Glutamatergic neuron (in vitro differentiated cells): ENCODE results near the gene HGS. TPM values are rescaled to one million over a fixed set of nuclear protein-coding genes. Genes with fewer than 3 reads are reported as not detected.

Experiments
- DNase-seq: peaks from one replicate; pipeline ENCODE4 v3.0.0; 2022
- H3K27ac Mint-ChIP-seq: one replicate; pipeline ENCODE4 v1.8.0; 2020; ENCODE audit warnings: mild to moderate bottlenecking, mixed read lengths, inconsistent platforms; ENCODE audit not compliant: unreplicated experiment
- H3K27me3 Mint-ChIP-seq: one replicate; pipeline ENCODE4 v1.8.0; 2020; ENCODE audit warnings: mild to moderate bottlenecking, moderate library complexity, mixed read lengths, inconsistent platforms; ENCODE audit not compliant: unreplicated experiment
- H3K36me3 Mint-ChIP-seq: one replicate; pipeline ENCODE4 v1.8.0; 2020; ENCODE audit warnings: mild to moderate bottlenecking, mixed read lengths, inconsistent platforms; ENCODE audit not compliant: unreplicated experiment
- H3K4me1 Mint-ChIP-seq: one replicate; pipeline ENCODE4 v1.8.0; 2020; ENCODE audit warnings: mild to moderate bottlenecking, low read depth, mixed read lengths, inconsistent platforms; ENCODE audit not compliant: unreplicated experiment
- H3K4me3 Mint-ChIP-seq: one replicate; pipeline ENCODE4 v1.8.0; 2020; ENCODE audit warnings: mild to moderate bottlenecking, mixed read lengths, inconsistent platforms; ENCODE audit not compliant: unreplicated experiment
- H3K9me3 Mint-ChIP-seq: one replicate; pipeline ENCODE4 v1.8.0; 2020; ENCODE audit warnings: mild to moderate bottlenecking, moderate library complexity, mixed read lengths, inconsistent platforms; ENCODE audit not compliant: unreplicated experiment
- CTCF ChIP-seq: fragments of 200-600 bp; sonication (generic); IDR thresholded peaks from one replicate; pipeline ENCODE4 v1.5.0; 2021; ENCODE audit not compliant: partially characterized antibody, unreplicated experiment
- microRNA-seq: library from miRNA; unstranded; fragments of <30 nt; microRNA quantifications from one replicate; pipeline ENCODE4, GENCODE V29; 2020; ENCODE audit not compliant: unreplicated experiment
- total RNA-seq: library from RNA; stranded (reverse); fragmentation: NEBNext Ultra II Directional; extraction: Animal tissue kit (Norgen Biotek cat#: 25700); gene quantifications from one replicate; pipeline ENCODE4 v1.2.1, GENCODE V29; 2021; ENCODE audit not compliant: unreplicated experiment

Gene HGS
- total RNA-seq, 1 donor from 2014 or later: 167 TPM

- H3K27me3 Mint-ChIP-seq: peaks cover 8% of the 10 kb centered on the region
- no peak overlapping the region for H3K27ac Mint-ChIP-seq
- peaks cover 2% of the 10 kb centered on the region for H3K9me3 Mint-ChIP-seq
- no peak overlapping the region for H3K4me3 Mint-ChIP-seq
- peaks cover 3% of the 10 kb centered on the region for H3K4me1 Mint-ChIP-seq
- no peak for DNase-seq
- H3K36me3 Mint-ChIP-seq: no peaks in the 10 kb centered on the region
- no peak for TF ChIP-seq CTCF
These were observed 56.7 kb downstream of the HGS start for GRCh38 chr17:81740395-81740961.

- Mint-ChIP-seq H3K27ac (no peak overlapping the region), H3K9me3 (peaks cover 2% of the 10 kb centered on the region), H3K36me3 (no peaks in the 10 kb centered on the region), H3K4me1 (no peaks in the 10 kb centered on the region), H3K4me3 (no peak overlapping the region), H3K27me3 (peaks cover 8% of the 10 kb centered on the region)
- no peak for DNase-seq
- no peak for TF ChIP-seq CTCF
These were observed 57.3 kb downstream of the HGS start for GRCh38 chr17:81741049-81741593.

GRCh38 chr17:81741594-81742452, 58.0 kb downstream of the HGS start:
- peaks cover 8% of the 10 kb centered on the region for H3K27me3 Mint-ChIP-seq

More at GRCh38 chr17:81741594-81742452, 58.0 kb downstream of the HGS start:
- no peak for TF ChIP-seq CTCF
- Mint-ChIP-seq H3K36me3 (no peaks in the 10 kb centered on the region), H3K27ac (no peak overlapping the region), H3K4me1 (no peaks in the 10 kb centered on the region), H3K4me3 (peak overlapping the region; percentile 65), H3K9me3 (peaks cover 2% of the 10 kb centered on the region)
- no peak for DNase-seq

Small RNA genes lying within 50 kb of the gene (microRNA-seq; reads per million reads assigned to microRNA genes)
- 6.9 reads per million, percentile 39 among the genes with 10 or more reads in this experiment for gene MIR6786

Other genes with a start within 250 kb of the HGS start
- 5,342 TPM for gene ACTG1, start 171.2 kb upstream of the HGS start, total RNA-seq
- 6.1 TPM for gene FSCN2, start 155.6 kb upstream of the HGS start, total RNA-seq
- 56.5 TPM for gene FAAP100, start 131.7 kb upstream of the HGS start, total RNA-seq
- gene NPLOC4, start 46.9 kb upstream of the HGS start, total RNA-seq: 137 TPM
- gene TSPAN10, start 46.8 kb upstream of the HGS start, total RNA-seq: not detected
- gene PDE6G, start 27.5 kb upstream of the HGS start, total RNA-seq: not detected
- 24.7 TPM for gene OXLD1, start 17.4 kb upstream of the HGS start, total RNA-seq
- gene CCDC137, start 17.3 kb upstream of the HGS start, total RNA-seq: 33.8 TPM
- 55.2 TPM for gene ARL16, start 214 bp upstream of the HGS start, total RNA-seq
- 57.7 TPM for gene MRPL12, start 19.4 kb downstream of the HGS start, total RNA-seq
- 60.8 TPM for gene SLC25A10, start 28.3 kb downstream of the HGS start, total RNA-seq
- 6.7 TPM for gene GCGR, start 120.1 kb downstream of the HGS start, total RNA-seq
- gene MCRIP1, start 149.3 kb downstream of the HGS start, total RNA-seq: 218 TPM
- 0.81 TPM for gene PPP1R27, start 151.0 kb downstream of the HGS start, total RNA-seq
- gene P4HB, start 176.5 kb downstream of the HGS start, total RNA-seq: 259 TPM
- gene ARHGDIA, start 187.3 kb downstream of the HGS start, total RNA-seq: 432 TPM
- gene ALYREF, start 207.6 kb downstream of the HGS start, total RNA-seq: 80.6 TPM
- 118 TPM for gene ANAPC11, start 207.7 kb downstream of the HGS start, total RNA-seq
- gene NPB, start 218.2 kb downstream of the HGS start, total RNA-seq: 0.96 TPM
- gene PCYT2, start 227.4 kb downstream of the HGS start, total RNA-seq: 63.0 TPM
- gene SIRT7, start 234.2 kb downstream of the HGS start, total RNA-seq: 38.7 TPM
- gene MAFG, start 243.7 kb downstream of the HGS start, total RNA-seq: 30.6 TPM